Measurements from ENCODE around the gene MYL11. TPM values are rescaled to one million over a fixed set of nuclear protein-coding genes. Genes with fewer than 3 reads are reported as not detected.
"Not testable (repeated sequence)": the region's sequence is repeated elsewhere in the genome, so short reads cannot be mapped to it uniquely, and the experiment has no call there.

The MYL11 gene
- total RNA-seq, 1 experiment from 2014 or later, result not detected

- ChIA-PET POLR2A (interaction anchor here (0.6 to 1.0 kb wide), 7 partner anchors 15 to 1531 kb away, joined by 3 to 11 read pairs (median 7); partner anchors contain the start of genes CD2BP2 and TBC1D10B), CTCF (interaction anchor here (0.7 kb wide), 1 partner anchor 201 kb away, joined by 3 read pairs; no protein-coding TSS in a partner anchor)
- H3K9me3 ChIP-seq (ENCODE audit: control insufficient read depth, insufficient read depth, low read depth, low read length); DNase-seq (ENCODE audit: low read depth, low spot score); intact Hi-C loops (cut with micrococcal nuclease; ENCODE audit: unreplicated experiment); H3K4me1 ChIP-seq (ENCODE audit: control insufficient read depth, insufficient read depth, low read length); H3K27me3 ChIP-seq (ENCODE audit: control insufficient read depth, insufficient read depth, low read length); in situ Hi-C loops (cut with HindIII; ENCODE audit: low pct_unique_long_range_greater_than_20kb, low sequenced_read_pairs); BruUV-seq (replicated peaks); H3K36me3 ChIP-seq (ENCODE audit: control insufficient read depth, insufficient read depth, low read length): not testable (repeated sequence)
- ATAC-seq, result peak; percentile 95
- H3K4me3 ChIP-seq (ENCODE audit: low read depth in 2 of 2, low read length in 2 of 2), result peak overlapping the region; percentile 57 to 59
- peak overlapping the region; percentile 69 for H3K27ac ChIP-seq (ENCODE audit: low read length)
- TF ChIP-seq POLR2AphosphoS5 (IDR thresholded peaks at IDR 0.05; ENCODE audit: low read depth, low read length), result peak; percentile 79
These were observed 39.5 kb upstream of the MYL11 start for GRCh38 chr16:30335028-30335597.

GRCh38 chr16:30335598-30336474, 38.8 kb upstream of the MYL11 start:
- TSS peak; percentile 88 for BruUV-seq (replicated peaks)
- 0 out of 2 replicates have a peak, but pooled peaks cover 4% of the 10 kb centered on the region for H3K4me1 ChIP-seq (ENCODE audit: control insufficient read depth, insufficient read depth, low read length)
- in situ Hi-C loops (cut with HindIII; ENCODE audit: low pct_unique_long_range_greater_than_20kb, low sequenced_read_pairs), result no loop called here
- DNase-seq (ENCODE audit: low read depth, low spot score) (no peak), ATAC-seq (peak; percentile 31)
- H3K4me3 ChIP-seq (ENCODE audit: low read depth in 2 of 2, low read length in 2 of 2), result peak overlapping the region; percentile 57 to 59
- no peaks in the 10 kb centered on the region for H3K9me3 ChIP-seq (ENCODE audit: control insufficient read depth, insufficient read depth, low read depth, low read length)
- peak overlapping the region; percentile 69 for H3K27ac ChIP-seq (ENCODE audit: low read length)
- TF ChIP-seq TCF7L2 (IDR thresholded peaks at IDR 0.05; ENCODE audit: low read depth, low read length) (no peak), SIN3A (IDR thresholded peaks at IDR 0.05; ENCODE audit: borderline replicate concordance, insufficient read depth, low read depth, low read length) (no peak), POLR2AphosphoS5 (IDR thresholded peaks at IDR 0.05; ENCODE audit: low read depth, low read length) (no peak), REST (IDR thresholded peaks at IDR 0.05; ENCODE audit: insufficient read depth in 1 of 2, low read depth in 2 of 2, low read length in 1 of 2) (no peak), CTCF (IDR thresholded peaks at IDR 0.05) (no peak)
- CTCF ChIA-PET, result interaction anchor here (0.7 kb wide), 1 partner anchor 200 kb away, joined by 3 read pairs; no protein-coding TSS in a partner anchor
- intact Hi-C loops (cut with micrococcal nuclease; ENCODE audit: unreplicated experiment), result no loop called here
- no peaks in the 10 kb centered on the region for H3K27me3 ChIP-seq (ENCODE audit: control insufficient read depth, insufficient read depth, low read length)
- H3K36me3 ChIP-seq (ENCODE audit: control insufficient read depth, insufficient read depth, low read length), result no peaks in the 10 kb centered on the region
- POLR2A ChIA-PET, result interaction anchor here (0.7 to 1.0 kb wide), 3 partner anchors 15 to 1480 kb away, joined by 3 to 10 read pairs (median 5); partner anchors contain the start of gene TBC1D10B

GRCh38 chr16:30337964-30338357, 36.6 kb upstream of the MYL11 start:
- ATAC-seq; H3K9me3 ChIP-seq (ENCODE audit: control insufficient read depth, insufficient read depth, low read depth, low read length); CTCF ChIA-PET; H3K27me3 ChIP-seq (ENCODE audit: control insufficient read depth, insufficient read depth, low read length); intact Hi-C loops (cut with micrococcal nuclease; ENCODE audit: unreplicated experiment); BruUV-seq (replicated peaks); in situ Hi-C loops (cut with HindIII; ENCODE audit: low pct_unique_long_range_greater_than_20kb, low sequenced_read_pairs); H3K27ac ChIP-seq (ENCODE audit: low read length); POLR2A ChIA-PET; H3K36me3 ChIP-seq (ENCODE audit: control insufficient read depth, insufficient read depth, low read length); H3K4me3 ChIP-seq (ENCODE audit: low read depth in 2 of 2, low read length in 2 of 2); H3K4me1 ChIP-seq (ENCODE audit: control insufficient read depth, insufficient read depth, low read length); DNase-seq (ENCODE audit: low read depth, low spot score): not testable (repeated sequence)

GRCh38 chr16:30338715-30339114, 35.9 kb upstream of the MYL11 start:
- DNase-seq (ENCODE audit: low read depth, low spot score); in situ Hi-C loops (cut with HindIII; ENCODE audit: low pct_unique_long_range_greater_than_20kb, low sequenced_read_pairs): not testable (repeated sequence)

More at GRCh38 chr16:30338715-30339114, 35.9 kb upstream of the MYL11 start:
- POLR2A ChIA-PET; CTCF ChIA-PET; H3K4me3 ChIP-seq (ENCODE audit: low read depth in 2 of 2, low read length in 2 of 2); H3K27me3 ChIP-seq (ENCODE audit: control insufficient read depth, insufficient read depth, low read length); H3K27ac ChIP-seq (ENCODE audit: low read length); intact Hi-C loops (cut with micrococcal nuclease; ENCODE audit: unreplicated experiment); H3K4me1 ChIP-seq (ENCODE audit: control insufficient read depth, insufficient read depth, low read length); H3K9me3 ChIP-seq (ENCODE audit: control insufficient read depth, insufficient read depth, low read depth, low read length); H3K36me3 ChIP-seq (ENCODE audit: control insufficient read depth, insufficient read depth, low read length); ATAC-seq; BruUV-seq (replicated peaks): not testable (repeated sequence)
